NOMO-1 (cell line): ENCODE results near the gene MBP.

Experiments used
- DNase-seq, 2 experiments: peaks; one replicate each; lab custom pipeline; 2025; ENCODE audit not compliant: unreplicated experiment in 2 of 2; lab: John Stamatoyannopoulos, UW

The MBP gene

GRCh38 chr18:77103187-77103850 is 29.3 kb downstream of the MBP start:
- no peak for DNase-seq

DNA sequence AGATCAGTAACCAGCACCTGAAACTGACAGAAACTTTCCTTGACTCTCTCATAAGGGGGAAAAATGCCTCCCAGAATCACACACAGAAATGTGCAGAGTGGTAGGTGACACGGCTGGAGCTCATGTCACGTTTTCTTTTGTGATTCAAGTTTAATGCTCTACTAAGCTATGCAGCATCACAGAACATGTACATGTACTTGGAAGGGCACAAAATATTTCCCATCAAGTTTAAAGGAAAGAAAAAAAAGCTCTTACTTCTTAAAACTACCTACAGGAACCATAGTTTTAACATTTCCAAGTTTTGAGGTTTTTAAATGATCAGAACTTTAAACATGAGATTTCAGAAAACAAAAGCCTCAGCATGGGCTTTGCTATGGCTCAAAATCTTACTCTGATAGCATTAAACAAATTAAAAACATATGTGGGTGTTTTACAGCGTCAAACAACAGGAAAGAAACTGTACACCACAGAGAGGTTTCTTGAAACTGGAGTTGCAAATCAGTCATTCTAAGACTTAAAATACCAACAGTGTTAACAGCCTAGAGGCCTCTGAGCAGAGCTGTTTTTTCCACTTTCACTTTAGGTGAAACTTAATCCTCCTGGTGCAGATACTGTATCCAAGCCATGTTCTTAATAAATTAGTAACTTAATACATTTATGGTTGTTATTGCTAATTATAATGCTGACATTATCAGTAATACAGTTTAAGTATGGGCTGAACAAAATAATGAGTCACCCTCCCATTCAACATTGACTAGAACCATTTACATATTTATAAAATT is 30.1 kb downstream of the MBP start:
- no peak for DNase-seq

DNA sequence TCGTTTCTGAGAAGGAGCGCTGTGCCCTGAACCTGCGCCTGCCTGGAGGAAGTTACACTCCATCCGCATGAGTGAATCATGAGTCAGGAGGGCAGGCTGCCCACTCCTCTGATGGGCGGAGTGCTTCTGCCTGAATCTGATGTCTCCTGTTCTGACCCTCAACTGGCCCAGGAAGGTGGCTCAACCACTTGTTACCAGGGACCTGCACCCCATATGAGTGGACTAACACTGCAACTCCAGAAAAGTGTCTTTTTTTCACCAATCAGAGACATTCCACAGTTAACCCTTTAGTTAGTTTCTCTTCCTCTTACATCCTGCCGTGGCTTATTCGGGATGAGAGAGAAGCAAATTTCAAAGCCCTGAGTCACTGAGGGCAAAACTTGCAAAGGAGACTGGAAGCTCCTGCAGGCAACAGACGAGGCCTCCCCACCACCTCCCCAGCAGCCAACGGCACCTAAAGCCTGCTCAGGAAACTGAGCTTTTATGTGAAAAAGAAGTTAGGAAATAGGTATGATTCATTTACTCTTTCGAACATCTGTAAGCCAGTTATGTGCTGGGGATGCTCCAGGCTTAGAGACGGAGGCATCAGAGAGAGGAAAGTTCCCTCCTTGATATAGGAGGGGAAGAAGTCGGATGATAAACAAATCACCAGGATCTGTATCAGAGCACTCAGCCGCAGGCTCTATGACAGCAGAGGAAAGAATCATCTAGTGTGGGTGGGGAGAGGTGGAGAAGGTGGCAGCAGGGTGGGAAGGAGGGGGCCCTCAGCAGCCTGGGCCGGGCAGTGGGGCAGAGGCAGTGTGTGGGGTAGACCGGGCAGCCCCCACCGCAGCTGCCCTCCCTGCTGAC is 30.9 kb downstream of the MBP start:
- peak; percentile 95 to 99 for DNase-seq

DNA sequence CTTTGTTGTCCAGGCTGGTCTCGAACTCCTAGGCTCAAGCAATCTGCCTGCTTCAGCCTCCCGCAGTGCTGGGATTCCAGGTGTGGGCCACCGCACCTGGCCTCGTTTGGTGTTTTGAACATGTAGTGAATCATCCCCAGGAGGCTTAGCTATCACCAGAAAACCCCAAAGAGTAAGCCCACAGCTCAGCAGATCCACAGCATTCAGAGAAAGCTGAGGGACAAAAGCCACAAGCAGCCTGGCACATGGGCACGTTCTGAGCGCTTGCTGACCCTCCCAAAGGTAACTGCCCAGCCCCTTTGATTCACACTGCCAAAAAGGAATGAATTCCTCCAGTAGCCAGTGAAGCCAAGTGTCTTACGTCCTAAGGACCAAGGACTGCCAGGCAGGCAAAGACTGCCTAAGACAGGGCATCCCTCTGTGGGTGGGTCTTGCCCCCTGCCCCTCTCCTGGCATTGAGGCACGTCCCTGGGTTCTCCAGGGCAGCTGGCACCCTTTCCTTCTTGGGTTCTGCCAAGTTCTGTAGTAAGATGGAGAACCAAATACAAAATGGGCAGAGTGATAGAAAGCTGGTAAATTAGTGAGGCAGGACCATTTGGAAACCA is 31.7 kb downstream of the MBP start:
- no peak for DNase-seq

DNA sequence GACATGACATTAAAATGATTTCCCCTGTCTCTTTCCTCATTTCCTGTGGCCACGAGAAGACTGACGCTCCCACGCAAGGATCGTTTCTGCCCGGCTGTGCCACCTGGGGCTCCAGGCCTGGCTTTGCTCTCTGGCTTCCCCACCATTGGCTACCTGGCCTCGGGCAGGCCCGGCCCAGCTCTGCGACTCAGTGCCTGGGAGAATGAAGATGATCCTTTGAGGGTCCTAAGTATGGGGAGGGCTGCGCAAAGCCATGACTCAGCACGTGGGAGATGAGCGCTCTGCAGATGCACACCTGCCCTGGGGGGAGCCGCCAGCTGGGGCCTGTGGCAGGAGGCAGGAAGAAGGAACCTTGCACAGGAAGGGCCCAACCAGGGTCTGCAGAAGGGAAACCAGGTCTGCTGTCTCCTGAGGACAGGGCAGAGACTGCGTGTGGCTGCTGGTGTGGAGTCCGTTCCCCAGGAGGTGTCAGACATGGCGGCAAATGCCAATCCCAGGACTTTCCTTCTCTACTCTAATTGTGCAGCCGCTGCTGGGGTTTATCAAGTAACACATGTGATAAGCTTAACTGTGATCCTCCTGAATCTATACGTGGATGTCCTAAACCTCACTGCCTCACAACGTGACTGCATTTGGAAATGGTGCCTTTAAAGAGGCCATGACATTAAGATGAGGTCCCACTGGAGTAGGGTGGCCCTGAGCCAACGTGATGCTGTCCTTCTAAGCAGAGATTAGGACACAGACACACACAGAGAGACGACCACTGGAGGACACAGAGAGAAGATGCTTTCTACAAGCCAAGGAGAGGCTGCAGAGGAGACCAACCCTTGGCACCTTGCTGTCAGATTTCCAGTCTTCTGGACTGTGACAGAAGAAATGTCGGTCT is 32.9 kb downstream of the MBP start:
- no peak for DNase-seq

DNA sequence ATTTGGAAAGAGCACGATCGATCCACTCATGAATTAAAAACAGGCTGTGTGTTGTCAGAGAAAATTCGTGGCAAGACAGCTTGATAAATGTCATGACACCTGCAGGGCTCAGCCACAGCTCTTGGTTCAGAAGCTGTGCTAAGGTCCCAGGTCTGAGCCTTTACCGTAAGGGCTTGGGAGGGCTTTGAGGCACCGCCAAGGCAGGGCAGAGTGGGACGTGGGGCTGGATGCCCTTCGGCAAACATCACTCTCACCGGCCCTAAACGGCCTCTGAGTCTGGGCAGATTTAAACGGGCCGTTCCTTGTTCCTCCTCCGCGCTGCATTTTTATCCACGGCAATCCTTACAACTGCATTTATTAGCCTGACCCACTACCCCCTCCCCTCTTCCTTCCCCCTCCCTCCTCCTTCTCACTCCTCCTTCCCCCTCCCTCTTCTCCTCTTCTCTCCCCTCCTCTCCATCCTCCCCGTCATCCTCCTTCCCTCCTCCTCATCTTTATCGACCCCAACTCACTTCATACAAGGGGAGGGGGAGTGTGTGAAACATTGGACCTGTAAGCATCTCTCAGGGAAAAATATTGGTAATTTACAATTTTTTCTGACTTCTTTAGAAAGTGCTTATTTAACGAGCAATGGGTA is 33.9 kb downstream of the MBP start:
- DNase-seq, result peak in 1 of 2 experiments; percentile 18

DNA sequence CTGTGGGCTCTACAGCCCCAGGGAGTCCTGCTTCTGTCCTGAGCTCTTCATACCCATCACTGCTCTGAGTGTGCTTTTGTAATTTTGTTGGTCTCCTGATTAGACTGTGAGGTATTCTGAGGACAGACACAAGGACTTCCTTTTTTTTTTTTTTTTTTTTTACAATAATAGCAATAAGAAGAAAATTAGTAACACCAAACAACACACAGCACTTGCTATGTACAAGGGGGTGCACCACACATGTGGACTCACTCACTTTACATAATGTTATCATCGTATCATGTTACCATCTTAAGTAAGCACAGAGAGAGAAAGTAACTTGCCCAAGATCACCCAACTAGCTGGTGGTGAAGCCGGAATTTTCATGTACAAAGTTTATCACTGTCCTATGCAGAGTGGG is 34.6 kb downstream of the MBP start:
- peak in 1 of 2 experiments; percentile 32 for DNase-seq

GRCh38 chr18:77096936-77097886 is 35.4 kb downstream of the MBP start:
- no peak for DNase-seq

- peak; percentile 42 to 53 for DNase-seq
Observed at GRCh38 chr18:77095391-77096371, 36.9 kb downstream of the MBP start.

GRCh38 chr18:77093586-77093985 is 39.0 kb downstream of the MBP start:
- DNase-seq, result no peak

DNA sequence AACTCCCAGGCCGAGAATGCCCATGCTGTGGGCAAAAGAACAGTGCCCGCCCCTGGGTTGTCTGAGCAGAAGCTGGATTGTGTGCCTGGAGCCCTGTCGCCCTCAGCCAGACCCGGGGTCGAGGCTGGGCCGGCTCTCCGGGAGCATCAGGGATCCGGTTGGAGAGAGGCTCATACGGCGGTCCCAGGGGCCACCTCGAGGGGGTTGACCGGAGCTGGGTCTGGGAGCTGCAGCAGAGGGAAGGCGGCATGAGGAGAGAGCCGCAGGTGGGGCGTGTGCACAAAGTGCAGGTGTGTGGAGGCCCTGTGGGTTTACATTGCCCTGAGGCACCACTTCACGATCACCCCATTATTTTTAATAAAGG is 39.5 kb downstream of the MBP start:
- DNase-seq, result no peak

- no peak for DNase-seq
Observed at GRCh38 chr18:77092104-77093066, 40.2 kb downstream of the MBP start.

DNA sequence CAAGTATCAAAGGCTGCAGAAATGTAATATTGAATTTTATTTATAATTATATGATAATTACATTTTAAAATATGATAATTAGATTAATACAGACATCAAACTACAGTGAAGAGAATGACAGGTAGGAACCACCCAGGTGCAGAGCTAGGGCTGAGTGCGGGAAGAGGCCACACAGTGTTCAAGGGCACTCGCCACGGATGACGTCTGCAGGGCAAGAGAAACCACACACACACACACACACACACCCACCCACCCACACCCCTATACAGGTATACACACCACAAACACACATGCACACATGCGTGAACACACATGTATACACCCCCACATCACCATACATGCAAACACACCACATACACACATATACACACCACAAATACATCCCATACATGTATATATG is 41.2 kb downstream of the MBP start:
- DNase-seq, result no peak

GRCh38 chr18:77090546-77091174 is 41.9 kb downstream of the MBP start:
- DNase-seq, result no peak

DNA sequence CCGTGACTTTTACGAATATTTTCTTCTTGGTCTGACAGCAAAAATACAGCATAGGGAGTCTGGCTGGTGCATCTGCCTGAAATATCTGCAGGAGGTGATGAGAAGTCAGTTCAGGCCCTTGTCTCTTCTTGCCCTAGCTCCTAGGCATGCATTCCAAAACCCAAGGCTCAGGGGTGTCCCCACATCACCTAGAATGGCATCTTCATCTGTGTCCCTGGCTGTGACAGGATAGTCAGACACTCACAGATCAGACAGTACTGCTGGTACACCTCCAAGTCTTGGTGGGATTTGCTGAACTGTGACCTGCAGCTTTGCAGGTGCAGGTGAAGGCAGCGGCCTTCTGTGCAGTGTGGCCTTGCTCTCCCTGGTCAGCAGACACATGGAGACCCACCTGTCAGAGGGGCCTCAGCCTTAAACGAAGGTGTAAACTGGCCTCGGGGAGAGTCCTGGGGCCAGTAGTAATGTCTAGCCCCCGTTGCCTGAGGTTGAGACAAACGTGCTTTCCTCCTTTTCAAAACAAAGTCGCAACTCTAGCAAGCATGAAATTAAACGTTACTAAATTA is 42.8 kb downstream of the MBP start:
- DNase-seq, result no peak
